Trophoblast cell (in vitro differentiated cells and primary cell): ENCODE data around the gene MAP2.

Experiments
- DNase-seq, 2 donors: peaks; one replicate each; pipeline ENCODE4 v3.0.0-alpha.2; 2016
- H2AFZ ChIP-seq: 2 replicates; pipeline ENCODE4 v1.6.1; 2013; ENCODE audit warnings: low read length, moderate library complexity, mild to moderate bottlenecking; ENCODE audit not compliant: insufficient read depth, poor library complexity
- H2AK5ac ChIP-seq: 2 replicates; pipeline ENCODE4 v1.6.1; 2013; ENCODE audit warnings: mild to moderate bottlenecking, low read length
- H2BK120ac ChIP-seq: 2 replicates; pipeline ENCODE4 v1.6.1; 2013; ENCODE audit warnings: low read length, mild to moderate bottlenecking, moderate library complexity; ENCODE audit not compliant: insufficient read depth, poor library complexity
- H2BK12ac ChIP-seq: 2 replicates; pipeline ENCODE4 v1.6.1; 2013; ENCODE audit warnings: mild to moderate bottlenecking, low read length, moderate library complexity
- H2BK5ac ChIP-seq: 2 replicates; pipeline ENCODE4 v1.6.1; 2013; ENCODE audit warnings: low read length, low read depth, moderate library complexity, mild to moderate bottlenecking; ENCODE audit not compliant: poor library complexity
- H3K14ac ChIP-seq: 2 replicates; pipeline ENCODE4 v1.6.1; 2013; ENCODE audit warnings: mild to moderate bottlenecking, low read length
- H3K18ac ChIP-seq: 2 replicates; pipeline ENCODE4 v1.6.1; 2013; ENCODE audit warnings: mild to moderate bottlenecking, low read length
- H3K23ac ChIP-seq: 2 replicates; pipeline ENCODE4 v1.6.1; 2013; ENCODE audit warnings: low read length
- H3K27ac ChIP-seq: 2 replicates; pipeline ENCODE4 v1.5.1; 2013; ENCODE audit warnings: low read depth, mild to moderate bottlenecking, inconsistent platforms, low read length, moderate library complexity
- H3K27me3 ChIP-seq: 2 replicates; pipeline ENCODE4 v1.6.1; 2013; ENCODE audit warnings: inconsistent platforms, mild to moderate bottlenecking, low read length, moderate library complexity; ENCODE audit not compliant: insufficient read depth
- H3K36me3 ChIP-seq, 2 experiments: 1 replicate in 1 of 2; 2 replicates in 1 of 2; pipeline ENCODE4 v1.6.1; 2013; ENCODE audit warnings: low read length in 2 of 2, mild to moderate bottlenecking in 2 of 2, moderate library complexity in 1 of 2; ENCODE audit not compliant: insufficient read depth in 2 of 2, control insufficient read depth in 1 of 2
- H3K4ac ChIP-seq: 2 replicates; pipeline ENCODE4 v1.6.1; 2013; ENCODE audit warnings: low read depth, mild to moderate bottlenecking, low read length, moderate library complexity
- H3K4me1 ChIP-seq, 2 experiments: 1 replicate in 1 of 2; 2 replicates in 1 of 2; pipeline ENCODE4 v1.6.1; 2013; ENCODE audit warnings: low read length in 2 of 2, mild to moderate bottlenecking in 2 of 2, moderate library complexity in 1 of 2; ENCODE audit not compliant: insufficient read depth in 2 of 2, control insufficient read depth in 1 of 2
- H3K4me2 ChIP-seq: 2 replicates; pipeline ENCODE4 v1.6.1; 2013; ENCODE audit warnings: inconsistent platforms, mild to moderate bottlenecking, low read length, moderate library complexity
- H3K4me3 ChIP-seq: 2 replicates; pipeline ENCODE4 v1.5.1; 2013; ENCODE audit warnings: mild to moderate bottlenecking, low read depth, low read length, inconsistent platforms
- H3K79me1 ChIP-seq: one replicate; pipeline ENCODE4 v1.6.1; 2013; ENCODE audit warnings: low read length
- H3K79me2 ChIP-seq: 2 replicates; pipeline ENCODE4 v1.6.1; 2013; ENCODE audit warnings: low read length, mild to moderate bottlenecking; ENCODE audit not compliant: control insufficient read depth, insufficient read depth, poor library complexity
- H3K9ac ChIP-seq: 2 replicates; pipeline ENCODE4 v1.6.1; 2013; ENCODE audit warnings: mild to moderate bottlenecking, low read length
- H3K9me3 ChIP-seq: 2 replicates; pipeline ENCODE4 v1.6.1; 2013; ENCODE audit warnings: low read depth, mild to moderate bottlenecking, control low read depth, inconsistent platforms, low read length; ENCODE audit not compliant: insufficient read depth
- H4K12ac ChIP-seq: 2 replicates; pipeline ENCODE4 v1.6.1; 2013; ENCODE audit warnings: low read depth, mild to moderate bottlenecking, low read length, moderate library complexity
- H4K8ac ChIP-seq: 2 replicates; pipeline ENCODE4 v1.6.1; 2013; ENCODE audit warnings: low read depth, mild to moderate bottlenecking, low read length, moderate library complexity
- H4K91ac ChIP-seq: one replicate; pipeline ENCODE4 v1.6.1; 2013; ENCODE audit warnings: low read depth, mild to moderate bottlenecking, low read length, moderate library complexity
- WGBS: extraction: QIAGEN DNeasy Blood & Tissue Kit; methylation state at CpG from one replicate; pipeline ENCODE4 v1.1.7; 2013; ENCODE audit warnings: missing lambda C conversion rate; ENCODE audit not compliant: insufficient read length, insufficient coverage; ENCODE audit errors: extremely low coverage; 5-methylcytosine and 5-hydroxymethylcytosine counted together

MAP2 gene

GRCh38 chr2:209424781-209425470, 1.1 kb downstream of the MAP2 start:
- Histone ChIP-seq H3K27ac (no peak overlapping the region), H2AFZ (no peak overlapping the region), H3K4me2 (peak overlapping the region; percentile 77), H3K27me3 (no peaks in the 10 kb centered on the region), H3K4me3 (no peak overlapping the region), H3K9me3 (peaks cover 1% of the 10 kb centered on the region), H2BK12ac (no peak overlapping the region), H3K79me1 (peaks cover 3% of the 10 kb centered on the region), H2BK5ac (no peak overlapping the region), H4K12ac (no peak overlapping the region), H3K4ac (no peak overlapping the region), H3K18ac (no peak overlapping the region), H3K23ac (no peak overlapping the region), H4K8ac (no peak overlapping the region), H3K4me1 (peaks cover 0 to 3% of the 10 kb centered on the region in 2 experiments), H3K79me2 (peaks cover 2% of the 10 kb centered on the region), H3K9ac (no peak overlapping the region), H4K91ac (no peak overlapping the region), H2BK120ac (no peak overlapping the region), H3K14ac (no peak overlapping the region), H3K36me3 (no peaks in the 10 kb centered on the region), H2AK5ac (no peak overlapping the region)
- WGBS = no CpG with 5 or more reads among the region's 10 CpGs
- no peak for DNase-seq

- H3K14ac ChIP-seq = no peak overlapping the region
- no peaks in the 10 kb centered on the region for H3K36me3 ChIP-seq
- H3K4ac ChIP-seq = no peak overlapping the region
- H3K79me2 ChIP-seq = peaks cover 2% of the 10 kb centered on the region
- no peak overlapping the region for H3K9ac ChIP-seq
- WGBS = no CpG with 5 or more reads among the region's 2 CpGs
- H2BK5ac ChIP-seq = no peak overlapping the region
- no peak overlapping the region for H3K23ac ChIP-seq
- H3K4me2 ChIP-seq = no peak overlapping the region
- H2AFZ ChIP-seq = no peak overlapping the region
- no peak overlapping the region for H4K12ac ChIP-seq
- H2AK5ac ChIP-seq = no peak overlapping the region
- no peak overlapping the region for H3K27ac ChIP-seq
- no peak overlapping the region for H4K8ac ChIP-seq
- peaks cover 1% of the 10 kb centered on the region for H3K9me3 ChIP-seq
- H2BK120ac ChIP-seq = no peak overlapping the region
- H3K79me1 ChIP-seq = peaks cover 3% of the 10 kb centered on the region
- no peak overlapping the region for H4K91ac ChIP-seq
- DNase-seq = peak; percentile 33 to 73
- no peak overlapping the region for H3K18ac ChIP-seq
- H3K4me1 ChIP-seq = peaks cover 0 to 3% of the 10 kb centered on the region in 2 experiments
- no peak overlapping the region for H3K4me3 ChIP-seq
- no peak overlapping the region for H2BK12ac ChIP-seq
- H3K27me3 ChIP-seq = no peaks in the 10 kb centered on the region
Observed at GRCh38 chr2:209425471-209426071, 1.7 kb downstream of the MAP2 start.

GRCh38 chr2:209426432-209426831, 2.6 kb downstream of the MAP2 start:
- H4K12ac ChIP-seq = no peak overlapping the region
- H2AFZ ChIP-seq = no peak overlapping the region
- no peak for DNase-seq
- H4K91ac ChIP-seq = no peak overlapping the region
- H3K9me3 ChIP-seq = peaks cover 1% of the 10 kb centered on the region
- H3K4me1 ChIP-seq = peaks cover 0 to 3% of the 10 kb centered on the region in 2 experiments
- no peak overlapping the region for H3K9ac ChIP-seq
- H2BK5ac ChIP-seq = no peak overlapping the region
- H3K4ac ChIP-seq = no peak overlapping the region
- peaks cover 2% of the 10 kb centered on the region for H3K79me2 ChIP-seq
- no peaks in the 10 kb centered on the region for H3K36me3 ChIP-seq
- H3K79me1 ChIP-seq = peaks cover 3% of the 10 kb centered on the region
- H3K23ac ChIP-seq = no peak overlapping the region
- no peak overlapping the region for H3K27ac ChIP-seq
- no peak overlapping the region for H3K18ac ChIP-seq
- no peak overlapping the region for H3K4me3 ChIP-seq
- no peak overlapping the region for H3K14ac ChIP-seq
- no peak overlapping the region for H3K4me2 ChIP-seq
- no peak overlapping the region for H2AK5ac ChIP-seq
- H3K27me3 ChIP-seq = no peaks in the 10 kb centered on the region
- H2BK120ac ChIP-seq = no peak overlapping the region
- H4K8ac ChIP-seq = no peak overlapping the region
- no peak overlapping the region for H2BK12ac ChIP-seq

DNA sequence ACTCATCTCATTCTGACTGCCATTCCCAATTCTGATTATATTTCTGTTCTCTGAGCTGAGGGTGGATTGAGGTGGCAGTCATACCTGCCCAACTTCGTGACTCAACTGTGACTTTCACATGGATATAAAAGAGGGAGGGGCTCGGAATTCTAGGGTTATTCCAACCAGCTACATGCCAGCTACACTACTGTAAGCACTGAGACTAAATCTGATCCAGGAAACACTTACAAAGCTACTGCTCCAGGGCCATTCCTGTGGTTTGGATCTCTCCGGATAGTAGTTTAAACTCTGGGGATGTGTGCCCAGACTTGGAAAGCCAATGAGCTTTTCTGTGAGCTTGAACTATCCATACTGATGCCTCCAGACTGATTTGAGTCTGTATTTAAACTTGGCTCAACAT, 7.9 kb downstream of the MAP2 start:
- H3K14ac ChIP-seq = no peak overlapping the region
- H3K27ac ChIP-seq = no peak overlapping the region
- no peaks in the 10 kb centered on the region for H3K36me3 ChIP-seq
- H3K79me2 ChIP-seq = no peaks in the 10 kb centered on the region
- H4K12ac ChIP-seq = no peak overlapping the region
- no peaks in the 10 kb centered on the region for H3K9me3 ChIP-seq
- no peak overlapping the region for H2BK5ac ChIP-seq
- H4K8ac ChIP-seq = no peak overlapping the region
- H3K4me3 ChIP-seq = no peak overlapping the region
- no peak overlapping the region for H3K18ac ChIP-seq
- H3K9ac ChIP-seq = no peak overlapping the region
- no peak overlapping the region for H3K4ac ChIP-seq
- no peak overlapping the region for H2BK12ac ChIP-seq
- no CpG with 5 or more reads among the region's 3 CpGs for WGBS
- H3K27me3 ChIP-seq = no peaks in the 10 kb centered on the region
- no peak overlapping the region for H3K23ac ChIP-seq
- no peak overlapping the region for H2BK120ac ChIP-seq
- DNase-seq = peak; percentile 28 to 35
- H3K79me1 ChIP-seq = no peaks in the 10 kb centered on the region
- H3K4me2 ChIP-seq = no peak overlapping the region
- H2AK5ac ChIP-seq = no peak overlapping the region
- H2AFZ ChIP-seq = no peak overlapping the region
- H4K91ac ChIP-seq = no peak overlapping the region
- H3K4me1 ChIP-seq = no peaks in the 10 kb centered on the region
